Activated T-helper 1 cell treated with anti-CD3 and anti-CD28 coated beads, Interleukin-12 subunit alpha, Interleukin-12 subunit beta, Interleukin-2, Interleukin-4 antibody, amounts not matched to agents 30 ng/mL and 10 ng/mL and 1 ng/mL, durations not matched to agents 14 hours and 24 hours and 36 hours (primary cell): ENCODE results near the gene ITGA3. TPM values are rescaled to one million over a fixed set of nuclear protein-coding genes. Genes with fewer than 3 reads are reported as not detected.

Source experiments
- DNase-seq: peaks from one replicate; pipeline ENCODE4 v3.0.0; 2021; ENCODE audit warnings: low spot score
- H3K27ac Mint-ChIP-seq: one replicate; pipeline ENCODE4 v1.8.0; 2021; ENCODE audit warnings: mild to moderate bottlenecking, mixed read lengths
- H3K27me3 Mint-ChIP-seq: one replicate; pipeline ENCODE4 v1.8.0; 2022; ENCODE audit warnings: mild to moderate bottlenecking, moderate library complexity, mixed read lengths; ENCODE audit not compliant: insufficient read depth
- H3K36me3 Mint-ChIP-seq: one replicate; pipeline ENCODE4 v1.8.0; 2021; ENCODE audit warnings: low read depth, mixed read lengths
- H3K4me1 Mint-ChIP-seq: one replicate; pipeline ENCODE4 v1.8.0; 2021; ENCODE audit warnings: low read depth, mixed read lengths
- H3K4me3 Mint-ChIP-seq: one replicate; pipeline ENCODE4 v1.8.0; 2021; ENCODE audit warnings: mild to moderate bottlenecking, moderate library complexity, mixed read lengths
- H3K9me3 Mint-ChIP-seq: one replicate; pipeline ENCODE4 v1.8.0; 2021; ENCODE audit warnings: mixed read lengths
- intact Hi-C: fragments of 100-400 bp; cut with micrococcal nuclease; formaldehyde crosslinking; loops from one replicate; pipeline ENCODE4 v1.15.1; 2024
- total RNA-seq: library from RNA; stranded (reverse); gene quantifications from 2 replicates; pipeline ENCODE4 v1.2.3, GENCODE V29; 2022

The ITGA3 gene
- total RNA-seq: 18.0 and 20.6 TPM in 2 replicates

DNA sequence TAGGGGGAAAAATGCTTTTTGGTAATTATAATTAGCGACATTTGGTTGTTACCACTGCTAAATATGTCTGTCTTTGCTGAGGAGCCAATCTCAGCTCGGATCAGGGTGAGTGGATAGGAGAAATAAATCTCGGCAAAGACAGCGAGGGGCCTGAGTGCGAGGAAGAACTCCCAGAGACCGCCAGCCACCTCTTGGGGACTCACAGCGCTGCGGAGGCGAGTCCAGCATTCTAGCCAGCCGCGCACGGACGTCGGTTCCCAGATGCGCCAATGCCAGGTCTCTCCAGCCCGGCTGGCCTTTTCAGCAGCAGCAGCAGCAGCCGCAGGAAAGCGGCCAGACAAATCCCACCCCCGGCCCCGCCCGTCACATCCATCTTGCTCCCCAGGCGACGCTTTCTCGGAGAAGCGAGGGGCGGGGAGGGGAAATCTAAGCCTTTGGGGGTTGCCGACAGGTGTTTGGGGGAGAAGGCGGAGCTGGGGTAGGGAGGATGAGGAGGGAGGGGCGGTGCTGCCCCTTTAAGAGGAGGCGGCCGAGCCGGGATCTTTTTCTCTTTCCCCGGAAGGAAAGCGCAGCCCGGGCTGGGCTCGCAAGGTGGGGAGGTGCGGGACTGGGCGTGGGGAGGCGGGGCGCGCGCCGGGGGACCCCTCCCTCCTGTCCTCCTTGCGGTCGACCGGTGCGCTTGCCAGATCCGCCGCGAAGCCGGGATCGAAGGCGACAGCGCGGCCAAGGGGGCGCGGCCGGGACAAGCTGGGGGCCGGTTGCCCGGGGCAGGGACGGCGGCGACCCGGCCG is at the start of gene ITGA3:
ITGA3 (plus strand) TSS at position 685 of the 791 bp plus-strand sequence. CDS start 330 bp downstream, outside the sequence.
- Mint-ChIP-seq H3K27me3 (no peaks in the 10 kb centered on the region), H3K9me3 (no peaks in the 10 kb centered on the region), H3K27ac (peak within 1 kb of the TSS; percentile 74), H3K36me3 (peaks cover 2% of the 10 kb centered on the region), H3K4me1 (peaks cover 63% of the 10 kb centered on the region), H3K4me3 (peak within 1 kb of the TSS; percentile 89)
- DNase-seq: peak; percentile 67
- intact Hi-C loops: loop anchor here (1.0 kb wide), 3 partner anchors 28 to 39 kb away; no protein-coding TSS in a partner anchor

DNA sequence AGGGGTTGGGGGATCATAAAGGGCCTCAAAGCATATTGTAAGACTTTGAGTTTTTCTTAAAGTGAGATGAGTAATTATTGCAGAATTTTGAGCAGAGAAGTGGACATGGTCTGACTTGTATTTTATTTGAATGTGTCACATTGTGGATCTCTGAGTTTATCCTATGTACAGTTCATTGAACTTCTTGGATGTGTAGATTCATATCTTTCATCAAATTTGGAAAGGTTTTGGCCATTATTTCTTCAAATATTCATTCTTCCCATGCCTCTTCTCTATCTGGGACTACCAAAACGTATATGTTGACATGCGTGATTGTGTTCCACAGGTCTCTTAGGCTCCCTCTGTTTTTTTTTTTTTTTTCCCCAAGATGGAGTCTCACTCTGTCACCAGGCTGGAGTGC is 46.6 kb upstream of the ITGA3 start:
- no peaks in the 10 kb centered on the region for H3K36me3 Mint-ChIP-seq
- H3K27me3 Mint-ChIP-seq: peaks cover 15% of the 10 kb centered on the region
- intact Hi-C loops: no loop called here
- no peak overlapping the region for H3K27ac Mint-ChIP-seq
- H3K9me3 Mint-ChIP-seq: peaks cover 14% of the 10 kb centered on the region
- no peak overlapping the region for H3K4me3 Mint-ChIP-seq
- no peak for DNase-seq
- H3K4me1 Mint-ChIP-seq: no peaks in the 10 kb centered on the region

DNA sequence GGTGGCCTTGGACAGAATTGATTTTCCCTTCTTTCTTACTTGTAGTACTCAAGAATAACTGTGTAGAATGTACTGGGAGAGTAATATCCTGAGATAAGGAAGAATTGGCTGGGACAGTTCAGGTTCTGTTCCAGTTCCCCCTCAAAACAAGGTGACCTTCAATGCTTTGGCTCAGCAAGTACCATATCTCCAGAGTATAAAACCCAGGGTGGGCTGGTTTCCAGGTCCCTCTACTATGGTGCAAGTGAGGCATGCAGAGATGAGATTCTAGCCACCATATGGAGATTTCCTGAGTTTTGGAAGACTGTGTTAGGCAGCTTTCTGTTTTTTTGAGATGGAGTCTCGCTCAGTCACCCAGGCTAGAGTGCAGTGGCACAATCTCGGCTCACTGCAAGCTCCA is 42.8 kb upstream of the ITGA3 start:
- no peak for DNase-seq
- Mint-ChIP-seq H3K27ac (no peak overlapping the region), H3K36me3 (no peaks in the 10 kb centered on the region), H3K27me3 (peaks cover 16% of the 10 kb centered on the region), H3K9me3 (peaks cover 22% of the 10 kb centered on the region), H3K4me1 (no peaks in the 10 kb centered on the region), H3K4me3 (no peak overlapping the region)
- intact Hi-C loops: no loop called here

DNA sequence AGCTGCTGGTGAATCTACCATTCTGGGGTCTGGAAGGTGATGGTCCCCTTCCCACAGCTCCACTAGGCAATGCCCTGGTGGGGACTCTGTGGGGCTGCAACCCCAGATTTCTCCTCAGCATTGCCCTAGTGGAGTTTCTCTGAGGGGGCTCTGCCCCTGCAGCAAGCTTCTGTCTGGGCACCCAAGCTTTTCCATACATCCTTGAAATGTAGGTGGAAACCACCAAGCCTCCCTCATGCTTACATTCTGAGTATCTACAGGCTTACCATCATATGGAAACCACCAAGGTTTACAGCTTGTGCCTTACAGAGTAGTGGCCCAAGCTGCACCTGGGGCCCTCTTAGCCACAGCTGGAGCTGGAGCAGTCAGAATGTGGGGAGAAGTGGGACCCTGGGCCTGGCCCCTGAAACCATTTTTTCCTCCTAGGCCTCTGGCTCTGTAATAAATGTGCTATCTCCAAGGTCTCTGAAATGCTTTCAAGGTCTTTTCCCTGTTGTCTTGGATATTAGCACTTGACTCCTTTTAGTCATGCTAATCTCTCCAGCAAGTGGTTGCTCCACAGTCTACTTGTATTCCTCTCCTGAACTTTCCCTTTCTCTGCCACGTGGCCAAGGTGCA is 41.3 kb upstream of the ITGA3 start:
- Mint-ChIP-seq H3K27ac (no peak overlapping the region), H3K4me1 (no peaks in the 10 kb centered on the region), H3K36me3 (no peaks in the 10 kb centered on the region), H3K9me3 (peaks cover 17% of the 10 kb centered on the region), H3K4me3 (no peak overlapping the region), H3K27me3 (peaks cover 8% of the 10 kb centered on the region)
- no peak for DNase-seq
- intact Hi-C loops: no loop called here

DNA sequence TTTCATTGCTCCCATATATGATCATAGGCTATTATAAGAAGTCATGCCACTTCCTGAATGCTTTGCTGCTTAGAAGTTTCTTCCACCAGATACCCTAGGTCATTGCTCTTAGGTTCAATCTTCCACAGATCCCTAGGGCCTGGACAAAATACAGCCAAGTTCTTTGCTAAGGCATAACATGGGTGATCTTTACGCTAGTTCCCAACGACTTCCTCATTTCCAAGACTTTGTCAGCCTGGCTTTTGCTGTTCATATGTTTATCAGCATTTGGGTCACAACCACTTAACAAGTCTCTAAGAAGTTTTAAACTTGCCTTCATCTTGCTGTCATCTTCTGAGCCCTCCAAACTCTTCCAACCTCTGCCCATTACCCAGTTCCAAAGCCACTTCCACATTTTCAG is 40.8 kb upstream of the ITGA3 start:
- peaks cover 8% of the 10 kb centered on the region for H3K27me3 Mint-ChIP-seq
- no peak overlapping the region for H3K4me3 Mint-ChIP-seq
- no peaks in the 10 kb centered on the region for H3K36me3 Mint-ChIP-seq
- no peaks in the 10 kb centered on the region for H3K4me1 Mint-ChIP-seq
- no peak for DNase-seq
- intact Hi-C loops: no loop called here
- no peak overlapping the region for H3K27ac Mint-ChIP-seq
- H3K9me3 Mint-ChIP-seq: peaks cover 17% of the 10 kb centered on the region

DNA sequence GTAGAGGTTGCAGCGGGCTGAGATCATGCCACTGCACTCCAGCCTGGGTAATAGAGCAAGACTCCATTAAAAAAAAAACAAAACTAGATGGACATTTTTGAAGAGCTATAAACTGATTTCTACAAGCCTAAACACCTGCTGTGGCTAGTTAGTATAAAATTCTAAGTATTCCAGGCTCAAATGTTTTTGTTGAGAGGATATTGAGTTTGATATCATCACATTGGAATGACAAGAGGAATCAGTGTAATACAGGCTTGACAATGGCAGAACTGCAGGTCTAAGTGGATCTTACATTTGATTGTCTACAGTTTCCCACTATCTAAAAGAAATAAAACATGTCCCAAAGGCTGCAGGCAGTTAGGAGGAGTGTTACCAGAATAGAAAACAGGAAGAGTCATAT is 37.0 kb upstream of the ITGA3 start:
- Mint-ChIP-seq H3K27ac (no peak overlapping the region), H3K4me1 (no peaks in the 10 kb centered on the region), H3K27me3 (peaks cover 10% of the 10 kb centered on the region), H3K36me3 (no peaks in the 10 kb centered on the region), H3K4me3 (no peak overlapping the region), H3K9me3 (peaks cover 9% of the 10 kb centered on the region)
- intact Hi-C loops: no loop called here
- DNase-seq: no peak

DNA sequence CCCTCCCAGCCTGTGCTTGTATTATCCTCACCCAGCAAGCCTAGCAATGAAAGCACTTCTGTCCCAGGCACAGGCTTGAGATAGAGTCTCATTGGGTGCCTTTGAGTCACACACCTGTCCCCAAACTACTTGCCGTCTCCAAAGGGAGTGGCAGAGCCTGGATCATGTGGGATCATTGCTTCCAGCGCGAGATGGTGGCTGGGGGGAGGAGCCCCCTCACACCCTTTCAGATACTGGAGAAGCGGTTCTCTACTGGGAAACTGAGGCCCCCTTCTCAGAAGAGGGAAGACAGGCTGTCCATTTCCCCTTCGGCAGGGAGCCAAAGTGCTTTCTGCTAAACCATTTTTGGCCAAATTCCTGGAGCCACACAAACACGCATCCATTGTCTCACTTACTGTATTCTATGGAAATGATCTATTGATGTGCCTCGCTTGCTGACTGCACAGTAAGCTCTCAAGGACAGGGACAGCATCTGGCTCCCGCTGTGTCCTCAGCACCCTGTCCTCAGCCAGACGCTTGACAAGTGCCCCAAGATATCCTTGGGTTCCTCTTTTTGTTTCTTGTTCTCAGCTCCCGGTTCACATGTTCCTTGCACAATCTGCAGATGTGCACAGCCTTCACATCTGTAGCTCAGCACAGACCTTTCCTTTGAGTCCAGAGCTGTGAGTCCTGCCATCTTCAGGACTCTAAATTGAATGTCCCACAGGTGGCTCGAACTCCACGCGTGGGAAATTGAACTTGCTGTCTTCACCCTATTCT is 34.9 kb upstream of the ITGA3 start:
- H3K4me3 Mint-ChIP-seq: no peak overlapping the region

DNA sequence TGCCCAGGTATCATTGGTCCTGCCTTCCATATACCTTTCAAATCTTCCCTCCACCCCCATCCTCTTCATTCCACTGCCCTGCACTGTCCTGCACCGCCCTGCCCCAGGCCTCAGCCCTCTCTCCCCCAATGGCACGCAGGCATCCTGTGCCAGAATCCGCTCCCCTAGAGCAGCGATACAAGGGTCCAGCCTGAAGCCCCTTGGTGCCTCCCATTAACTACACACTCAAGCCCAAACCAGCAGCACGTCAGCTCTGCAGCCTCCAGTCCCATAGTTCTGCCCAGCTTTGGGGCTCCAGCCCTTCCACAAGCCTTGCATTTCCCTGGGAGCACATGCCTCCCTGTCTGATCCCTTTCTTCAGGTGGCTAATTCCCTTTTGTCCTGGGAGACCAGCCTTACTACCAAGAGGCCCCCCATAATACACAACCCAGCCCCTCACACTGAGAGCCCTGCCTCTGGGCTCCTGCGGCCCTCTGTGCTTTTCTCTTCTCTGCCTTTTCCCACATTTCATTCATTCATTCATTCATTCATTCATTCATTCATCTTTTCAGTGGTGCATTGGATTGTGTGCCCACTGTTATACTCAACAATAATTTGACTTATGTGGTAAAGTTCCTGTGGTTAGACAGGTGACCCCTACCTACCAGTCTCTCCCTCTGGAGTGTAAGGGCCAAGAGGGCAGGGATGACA is 34.1 kb upstream of the ITGA3 start:
- DNase-seq: no peak
- Mint-ChIP-seq H3K4me3 (no peak overlapping the region), H3K9me3 (no peaks in the 10 kb centered on the region), H3K27me3 (peaks cover 10% of the 10 kb centered on the region), H3K36me3 (no peaks in the 10 kb centered on the region), H3K4me1 (no peaks in the 10 kb centered on the region), H3K27ac (no peak overlapping the region)
- intact Hi-C loops: no loop called here

More for the DNA sequence above, 34.9 kb upstream of the ITGA3 start:
- Mint-ChIP-seq H3K36me3 (no peaks in the 10 kb centered on the region), H3K27me3 (peaks cover 10% of the 10 kb centered on the region), H3K27ac (no peak overlapping the region), H3K9me3 (no peaks in the 10 kb centered on the region), H3K4me1 (no peaks in the 10 kb centered on the region)
- DNase-seq: no peak
- intact Hi-C loops: no loop called here

DNA sequence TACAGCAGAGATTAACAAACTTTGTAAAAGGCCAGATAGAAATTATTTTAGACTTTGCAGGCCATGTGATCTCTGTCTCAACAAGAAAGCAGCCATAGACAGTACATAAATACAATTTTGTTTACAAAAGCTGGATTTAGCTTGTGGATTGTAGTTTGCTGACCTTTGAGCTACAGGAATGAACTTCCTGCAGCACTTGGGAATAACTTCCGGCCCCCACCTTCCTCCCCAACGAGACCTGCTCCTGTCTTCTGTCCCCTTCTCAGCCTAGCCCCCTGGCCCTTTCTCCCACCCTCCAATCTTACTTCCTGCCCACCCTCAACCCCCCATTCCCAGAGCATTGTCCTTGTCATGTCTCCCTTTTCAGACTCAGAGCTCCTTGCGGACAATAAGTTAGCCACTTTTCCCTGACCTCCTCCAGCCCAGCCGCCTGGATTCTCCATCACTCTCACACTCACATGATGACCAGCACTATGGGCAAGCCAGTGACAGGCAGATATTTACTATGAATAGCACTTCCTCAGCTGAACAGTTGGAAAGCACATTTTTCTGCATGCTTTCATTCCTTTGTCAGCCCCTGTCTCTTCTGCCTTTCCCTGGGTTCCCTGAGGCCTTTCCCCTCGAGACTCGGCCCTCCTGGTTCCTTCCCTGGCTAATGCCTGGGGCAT is 33.3 kb upstream of the ITGA3 start:
- intact Hi-C loops: no loop called here
- H3K36me3 Mint-ChIP-seq: no peaks in the 10 kb centered on the region
- peaks cover 4% of the 10 kb centered on the region for H3K4me1 Mint-ChIP-seq

DNA sequence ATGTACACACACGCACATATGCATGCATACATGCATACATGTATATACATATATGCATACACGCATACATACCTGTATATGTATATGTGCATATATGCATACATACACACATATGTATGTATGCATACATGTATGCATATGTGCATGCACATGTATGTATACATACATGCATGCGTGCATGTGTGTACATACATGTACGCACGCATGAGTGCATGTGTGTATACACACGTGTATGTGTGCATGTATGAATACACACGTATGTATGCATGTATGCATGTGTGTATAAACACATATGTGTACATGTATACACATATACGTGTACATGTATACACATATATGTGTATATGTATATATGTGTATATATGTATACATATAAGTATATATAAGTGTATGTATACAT is 32.4 kb upstream of the ITGA3 start:
- DNase-seq: no peak
- Mint-ChIP-seq H3K4me1 (peaks cover 9% of the 10 kb centered on the region), H3K27ac (no peak overlapping the region), H3K27me3 (peaks cover 11% of the 10 kb centered on the region), H3K9me3 (no peaks in the 10 kb centered on the region), H3K4me3 (no peak overlapping the region), H3K36me3 (no peaks in the 10 kb centered on the region)
- intact Hi-C loops: no loop called here

More for the DNA sequence above, 33.3 kb upstream of the ITGA3 start:
- H3K27ac Mint-ChIP-seq: no peak overlapping the region
- H3K27me3 Mint-ChIP-seq: peaks cover 8% of the 10 kb centered on the region
- DNase-seq: no peak
- no peak overlapping the region for H3K4me3 Mint-ChIP-seq
- H3K9me3 Mint-ChIP-seq: no peaks in the 10 kb centered on the region

DNA sequence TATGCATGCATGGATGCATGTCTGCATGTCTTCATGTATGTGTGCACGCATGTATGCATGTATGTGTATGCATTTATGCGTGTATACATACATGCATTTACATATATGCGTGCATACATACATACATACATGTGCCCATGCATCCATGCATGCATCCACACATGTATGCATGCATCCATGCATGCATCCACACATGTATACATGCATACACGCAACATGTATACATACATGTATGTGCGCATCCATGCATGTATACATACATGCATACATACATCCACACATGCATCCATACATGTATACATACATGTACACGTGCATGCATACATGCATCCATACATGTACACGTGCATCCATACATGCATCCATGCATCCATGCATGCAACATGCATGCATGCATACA is 31.1 kb upstream of the ITGA3 start:
- Mint-ChIP-seq H3K36me3 (no peaks in the 10 kb centered on the region), H3K4me3 (no peak overlapping the region), H3K9me3 (no peaks in the 10 kb centered on the region), H3K27ac (no peak overlapping the region), H3K4me1 (peaks cover 9% of the 10 kb centered on the region), H3K27me3 (peaks cover 11% of the 10 kb centered on the region)
- DNase-seq: no peak
- intact Hi-C loops: no loop called here

DNA sequence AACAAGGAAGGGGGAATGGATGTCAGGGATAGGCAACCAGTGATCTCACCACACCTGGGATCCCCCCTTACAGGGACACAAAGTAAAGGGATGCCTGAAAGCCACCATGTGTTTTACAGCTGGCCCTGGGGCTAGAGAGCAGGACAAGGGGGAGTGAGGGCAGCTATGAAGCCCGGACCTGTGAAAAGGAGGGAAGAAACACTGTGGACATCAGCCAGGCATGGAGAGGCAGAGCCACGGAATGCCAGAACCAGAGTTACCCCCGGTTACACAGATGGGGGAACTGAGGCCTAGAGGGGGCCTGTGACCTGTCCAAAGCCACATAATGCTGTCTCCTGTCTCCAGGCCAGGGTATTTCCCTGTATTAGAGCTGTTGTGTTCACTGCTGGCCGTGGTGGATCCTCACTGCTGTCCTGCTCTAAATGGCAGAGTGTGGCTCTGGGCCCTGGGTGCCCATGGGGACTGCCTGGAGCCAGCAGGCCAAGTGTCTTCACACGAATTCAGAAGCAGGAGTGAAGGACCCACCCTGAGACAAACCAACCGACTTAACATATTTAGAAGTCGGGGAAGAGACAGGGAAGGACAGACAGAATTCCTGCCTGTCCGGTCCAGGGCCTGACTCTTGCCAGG is 29.7 kb upstream of the ITGA3 start:
- Mint-ChIP-seq H3K27ac (no peak overlapping the region), H3K4me3 (no peak overlapping the region), H3K36me3 (no peaks in the 10 kb centered on the region), H3K4me1 (peaks cover 9% of the 10 kb centered on the region), H3K27me3 (peaks cover 12% of the 10 kb centered on the region), H3K9me3 (no peaks in the 10 kb centered on the region)
- DNase-seq: no peak
- intact Hi-C loops: loop anchor here (1.0 to 2.0 kb wide), 3 partner anchors 61 to 271 kb away; partner anchors contain the start of gene PDK2
